ENCODE results near the gene TCEA3. TPM values are rescaled to one million over a fixed set of nuclear protein-coding genes. Genes with fewer than 3 reads are reported as not detected.
"Not testable (repeated sequence)": the region's sequence is repeated elsewhere in the genome, so short reads cannot be mapped to it uniquely, and the experiment has no call there.

The TCEA3 gene
- total RNA-seq, 2 experiments from 2014 or later: 11.4 to 12.1 TPM

- H3K27me3 Mint-ChIP-seq (ENCODE audit: low read depth): no peaks in the 10 kb centered on the region
- H3K9me3 Mint-ChIP-seq (ENCODE audit: insufficient read depth): no peaks in the 10 kb centered on the region
- ChIA-PET CTCF (no interaction called here), POLR2A (no interaction called here)
- H3K4me1 Mint-ChIP-seq (ENCODE audit: low read depth): no peaks in the 10 kb centered on the region
- no peak overlapping the region for H3K4me3 Mint-ChIP-seq
- H3K27ac Mint-ChIP-seq: no peak overlapping the region
- no peak for ATAC-seq
- no peak for DNase-seq
- no peaks in the 10 kb centered on the region for H3K36me3 Mint-ChIP-seq (ENCODE audit: low read depth)
Observed at GRCh38 chr1:23383577-23384311, 40.8 kb downstream of the TCEA3 start.

- CTCF ChIA-PET: no interaction called here
- POLR2A ChIA-PET: no interaction called here
- H3K4me3 Mint-ChIP-seq: no peak overlapping the region
- no peak overlapping the region for H3K27ac Mint-ChIP-seq
- ATAC-seq (no peak), DNase-seq (no peak)
- H3K27me3 Mint-ChIP-seq (ENCODE audit: low read depth): no peaks in the 10 kb centered on the region
- no peaks in the 10 kb centered on the region for H3K36me3 Mint-ChIP-seq (ENCODE audit: low read depth)
- H3K9me3 Mint-ChIP-seq (ENCODE audit: insufficient read depth): no peaks in the 10 kb centered on the region
- no peaks in the 10 kb centered on the region for H3K4me1 Mint-ChIP-seq (ENCODE audit: low read depth)
Observed at GRCh38 chr1:23381233-23381885, 43.2 kb downstream of the TCEA3 start.

GRCh38 chr1:23380719-23381118 lies 43.8 kb downstream of the TCEA3 start:
- ChIA-PET CTCF (no interaction called here), POLR2A (no interaction called here)
- no peak overlapping the region for H3K4me3 Mint-ChIP-seq
- H3K36me3 Mint-ChIP-seq (ENCODE audit: low read depth): no peaks in the 10 kb centered on the region
- H3K4me1 Mint-ChIP-seq (ENCODE audit: low read depth): no peaks in the 10 kb centered on the region
- DNase-seq (no peak), ATAC-seq (no peak)
- no peaks in the 10 kb centered on the region for H3K27me3 Mint-ChIP-seq (ENCODE audit: low read depth)
- no peaks in the 10 kb centered on the region for H3K9me3 Mint-ChIP-seq (ENCODE audit: insufficient read depth)
- no peak overlapping the region for H3K27ac Mint-ChIP-seq

- H3K27ac Mint-ChIP-seq; H3K36me3 Mint-ChIP-seq (ENCODE audit: low read depth); CTCF ChIA-PET; H3K9me3 Mint-ChIP-seq (ENCODE audit: insufficient read depth); ATAC-seq; H3K4me3 Mint-ChIP-seq; DNase-seq; H3K4me1 Mint-ChIP-seq (ENCODE audit: low read depth); POLR2A ChIA-PET; H3K27me3 Mint-ChIP-seq (ENCODE audit: low read depth): not testable (repeated sequence)
Observed at GRCh38 chr1:23380236-23380635, 44.3 kb downstream of the TCEA3 start.

GRCh38 chr1:23376890-23377811 lies 47.4 kb downstream of the TCEA3 start:
- H3K27me3 Mint-ChIP-seq (ENCODE audit: low read depth): no peaks in the 10 kb centered on the region
- ChIA-PET POLR2A (no interaction called here), CTCF (interaction anchor here (0.6 kb wide), 1 partner anchor 36 kb away, joined by 3 read pairs; no protein-coding TSS in a partner anchor)
- DNase-seq (no peak), ATAC-seq (no peak)
- H3K9me3 Mint-ChIP-seq (ENCODE audit: insufficient read depth): no peaks in the 10 kb centered on the region
- H3K4me3 Mint-ChIP-seq: no peak overlapping the region
- H3K4me1 Mint-ChIP-seq (ENCODE audit: low read depth): no peaks in the 10 kb centered on the region
- H3K27ac Mint-ChIP-seq: no peak overlapping the region
- no peaks in the 10 kb centered on the region for H3K36me3 Mint-ChIP-seq (ENCODE audit: low read depth)

- CTCF ChIA-PET: interaction anchor here (0.8 kb wide), 1 partner anchor 29 kb away, joined by 3 read pairs; no protein-coding TSS in a partner anchor
- H3K4me1 Mint-ChIP-seq (ENCODE audit: low read depth): peaks cover 16% of the 10 kb centered on the region
- not testable (repeated sequence) for ATAC-seq; DNase-seq; H3K9me3 Mint-ChIP-seq (ENCODE audit: insufficient read depth); H3K4me3 Mint-ChIP-seq; H3K36me3 Mint-ChIP-seq (ENCODE audit: low read depth); H3K27ac Mint-ChIP-seq; H3K27me3 Mint-ChIP-seq (ENCODE audit: low read depth)
- POLR2A ChIA-PET: interaction anchor here (1.6 kb wide), 1 partner anchor 30 kb away, joined by 4 read pairs; the partner anchor contains the start of gene HNRNPR
Observed at GRCh38 chr1:23374079-23374735, 50.3 kb downstream of the TCEA3 start.

GRCh38 chr1:23371987-23372880 lies 52.3 kb downstream of the TCEA3 start:
- POLR2A ChIA-PET: no interaction called here
- Mint-ChIP-seq H3K36me3 (ENCODE audit: low read depth) (peaks cover 6% of the 10 kb centered on the region), H3K4me1 (ENCODE audit: low read depth) (peaks cover 22% of the 10 kb centered on the region), H3K9me3 (ENCODE audit: insufficient read depth) (no peaks in the 10 kb centered on the region), H3K4me3 (no peak overlapping the region), H3K27ac (no peak overlapping the region), H3K27me3 (ENCODE audit: low read depth) (no peaks in the 10 kb centered on the region)
- ATAC-seq (no peak), DNase-seq (no peak)
- CTCF ChIA-PET: no interaction called here

GRCh38 chr1:23370709-23371584 lies 53.6 kb downstream of the TCEA3 start:
- no peak overlapping the region for H3K4me3 Mint-ChIP-seq
- DNase-seq: no peak
- H3K27me3 Mint-ChIP-seq (ENCODE audit: low read depth): no peaks in the 10 kb centered on the region
- ChIA-PET POLR2A (interaction anchor here (1.0 kb wide), 1 partner anchor 158 kb away, joined by 3 read pairs; no protein-coding TSS in a partner anchor), CTCF (no interaction called here)
- no peak for ATAC-seq
- H3K27ac Mint-ChIP-seq: no peak overlapping the region
- H3K36me3 Mint-ChIP-seq (ENCODE audit: low read depth): peaks cover 18% of the 10 kb centered on the region
- peaks cover 3% of the 10 kb centered on the region for H3K9me3 Mint-ChIP-seq (ENCODE audit: insufficient read depth)
- peaks cover 35% of the 10 kb centered on the region for H3K4me1 Mint-ChIP-seq (ENCODE audit: low read depth)

GRCh38 chr1:23370330-23370708 lies 54.2 kb downstream of the TCEA3 start:
- Mint-ChIP-seq H3K4me3 (peak overlapping the region; percentile 92), H3K4me1 (ENCODE audit: low read depth) (peaks cover 36% of the 10 kb centered on the region), H3K36me3 (ENCODE audit: low read depth) (peaks cover 22% of the 10 kb centered on the region), H3K9me3 (ENCODE audit: insufficient read depth) (peaks cover 6% of the 10 kb centered on the region), H3K27ac (no peak overlapping the region), H3K27me3 (ENCODE audit: low read depth) (no peaks in the 10 kb centered on the region)
- ChIA-PET CTCF (no interaction called here), POLR2A (interaction anchor here (1.0 to 3.1 kb wide), 2 partner anchors 26 to 158 kb away, joined by 3 to 38 read pairs; partner anchors contain the start of gene HNRNPR)
- ATAC-seq: no peak
- no peak for DNase-seq

- ATAC-seq (no peak), DNase-seq (peak; percentile 54)
- no peaks in the 10 kb centered on the region for H3K27me3 Mint-ChIP-seq (ENCODE audit: low read depth)
- peaks cover 28% of the 10 kb centered on the region for H3K36me3 Mint-ChIP-seq (ENCODE audit: low read depth)
- peaks cover 6% of the 10 kb centered on the region for H3K9me3 Mint-ChIP-seq (ENCODE audit: insufficient read depth)
- ChIA-PET POLR2A (interaction anchor here (0.7 to 3.1 kb wide), 3 partner anchors 25 to 159 kb away, joined by 3 to 38 read pairs (median 3); partner anchors contain the start of gene HNRNPR), CTCF (interaction anchor here (0.6 to 3.3 kb wide), 2 partner anchors 15 to 34 kb away, joined by 3 to 10 read pairs; no protein-coding TSS in a partner anchor)
- peaks cover 36% of the 10 kb centered on the region for H3K4me1 Mint-ChIP-seq (ENCODE audit: low read depth)
- peak within 1 kb of the TSS; percentile 92 for H3K4me3 Mint-ChIP-seq
- peak within 1 kb of the TSS; percentile 97 for H3K27ac Mint-ChIP-seq
Observed at GRCh38 chr1:23369335-23370013, 55.1 kb downstream of the TCEA3 start, which contains the start of gene ZNF436. TSS of gene ZNF436 (minus strand) at chr1:23369836. CDS start at chr1:23368005, 1,831 bp downstream.

Data from activated CD8-positive, alpha-beta T cell treated with anti-CD3 and anti-CD28 coated beads, Interleukin-2, amount 10 ng/mL, durations not matched to agents 7 days and 5 days (primary cell).